ENCODE results near the gene ZSCAN32.

Gene ZSCAN32

DNA sequence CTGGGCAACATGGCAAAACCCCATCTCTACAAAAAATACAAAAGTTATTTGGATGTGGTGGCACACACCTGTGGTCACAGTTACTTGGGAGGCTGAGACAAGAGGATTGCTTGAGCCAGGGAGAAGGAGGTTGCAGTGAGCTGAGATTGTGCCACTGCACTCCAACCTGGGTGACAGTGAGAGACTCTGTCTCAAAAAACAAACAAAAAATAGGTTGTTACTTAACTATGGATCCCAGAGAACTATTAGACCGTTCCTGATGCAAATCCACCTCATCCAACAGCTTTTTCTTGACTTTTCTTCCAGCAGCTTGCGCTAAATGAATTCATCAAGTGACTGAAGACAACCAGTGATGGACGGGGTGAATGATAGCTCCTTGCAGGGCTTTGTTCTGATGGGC lies 45.2 kb downstream of the ZSCAN32 start, which contains the start of gene OR2C1:
Gene OR2C1, plus strand, starts transcription at position 301 of the 400 bp plus-strand sequence. Its CDS starts 52 bp downstream, at position 353.
- no peak for DNase-seq

- DNase-seq, result no peak
Observed at GRCh38 chr16:3349175-3349574, 51.6 kb downstream of the ZSCAN32 start.

GRCh38 chr16:3348547-3349167 lies 52.1 kb downstream of the ZSCAN32 start:
- DNase-seq, result no peak

- DNase-seq, result no peak
Observed at GRCh38 chr16:3347586-3347985, 53.2 kb downstream of the ZSCAN32 start.

DNA sequence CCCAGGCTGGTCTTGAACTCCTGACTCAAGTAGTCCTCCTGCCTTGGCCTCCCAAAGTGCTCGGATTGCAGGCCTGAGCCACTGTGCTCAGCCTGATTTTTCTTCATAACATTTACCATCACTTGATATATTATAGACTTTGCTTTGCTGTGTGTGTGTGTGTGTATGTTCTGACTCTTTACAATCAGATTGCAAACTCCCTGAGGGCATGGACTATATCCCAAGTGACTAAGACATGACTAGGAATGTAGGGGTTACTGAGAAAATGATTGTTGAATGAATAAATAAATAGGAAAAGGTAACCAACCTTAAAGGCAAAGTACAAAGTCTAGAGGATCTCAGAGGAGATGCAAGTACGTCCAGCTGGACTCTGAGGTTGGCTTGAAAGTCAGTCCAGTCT lies 54.8 kb downstream of the ZSCAN32 start:
- DNase-seq, result no peak
